Nephron (organoid): Measurements from ENCODE around the gene HAT1.

Experiments used
- H3K27ac Mint-ChIP-seq, 3 experiments: 2 replicates each; pipeline ENCODE4 v1.8.0; 2020; ENCODE audit warnings: mixed read lengths in 3 of 3, mild to moderate bottlenecking in 2 of 3, moderate library complexity in 1 of 3
- H3K27me3 Mint-ChIP-seq: 2 replicates; pipeline ENCODE4 v1.8.0; 2021; ENCODE audit warnings: low read depth, mild to moderate bottlenecking, moderate library complexity, mixed read lengths
- H3K36me3 Mint-ChIP-seq: 2 replicates; pipeline ENCODE4 v1.8.0; 2020; ENCODE audit warnings: low read depth, mixed read lengths
- H3K4me1 Mint-ChIP-seq: 2 replicates; pipeline ENCODE4 v1.8.0; 2020; ENCODE audit warnings: mixed read lengths
- H3K4me3 Mint-ChIP-seq, 3 experiments: 2 replicates each; pipeline ENCODE4 v1.8.0; 2020; ENCODE audit warnings: mild to moderate bottlenecking in 3 of 3, mixed read lengths in 3 of 3, moderate library complexity in 2 of 3
- H3K9me3 Mint-ChIP-seq: 2 replicates; pipeline ENCODE4 v1.8.0; 2020; ENCODE audit warnings: mixed read lengths
- TF ChIP-seq, protein P1 (sequence below), 3 experiments: fragments of 200-600 bp; sonication (generic); IDR thresholded peaks; one replicate each; pipeline ENCODE4 v1.5.0; 2021; ENCODE audit warnings: antibody characterized with exemption in 3 of 3; ENCODE audit not compliant: unreplicated experiment in 3 of 3

HAT1 gene

DNA sequence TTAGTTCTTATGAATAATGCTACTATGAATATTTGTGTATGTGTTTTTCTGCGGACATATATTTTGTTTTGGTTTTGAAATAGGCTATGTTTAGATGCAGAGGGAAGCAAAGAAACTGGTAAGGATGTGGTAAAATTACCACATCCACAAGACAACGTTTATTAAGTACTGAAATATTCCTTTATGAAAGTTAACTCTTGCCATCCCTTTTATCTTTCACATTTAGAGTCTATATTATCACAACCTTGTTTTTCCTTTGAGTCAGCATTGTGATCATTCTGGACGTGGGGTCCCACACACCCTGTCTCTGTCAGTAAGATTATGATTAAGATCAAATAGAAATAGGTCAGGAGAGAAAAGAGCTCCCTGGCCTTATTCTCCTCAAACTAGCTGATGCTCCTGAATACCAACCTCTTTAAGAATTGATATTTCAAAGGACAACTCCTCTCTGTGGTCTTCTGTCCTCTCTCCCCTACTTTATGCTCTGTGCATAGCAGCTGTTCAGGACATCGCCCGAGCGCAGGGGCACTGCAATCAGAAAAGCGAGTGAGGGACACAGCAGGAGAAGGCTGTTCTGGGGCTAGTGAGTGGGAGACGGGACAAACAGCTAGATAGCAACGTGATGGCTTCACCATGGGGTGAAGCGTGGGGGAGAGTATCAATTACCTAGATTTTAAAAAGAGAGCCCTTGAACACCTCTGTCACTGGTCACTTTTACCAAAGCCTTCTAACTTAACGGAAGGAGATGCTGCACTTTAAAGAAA lies 89.7 kb downstream of the HAT1 start:
- Mint-ChIP-seq H3K36me3 (peaks cover 10% of the 10 kb centered on the region), H3K27me3 (no peaks in the 10 kb centered on the region)
- TF ChIP-seq, protein P1, sequence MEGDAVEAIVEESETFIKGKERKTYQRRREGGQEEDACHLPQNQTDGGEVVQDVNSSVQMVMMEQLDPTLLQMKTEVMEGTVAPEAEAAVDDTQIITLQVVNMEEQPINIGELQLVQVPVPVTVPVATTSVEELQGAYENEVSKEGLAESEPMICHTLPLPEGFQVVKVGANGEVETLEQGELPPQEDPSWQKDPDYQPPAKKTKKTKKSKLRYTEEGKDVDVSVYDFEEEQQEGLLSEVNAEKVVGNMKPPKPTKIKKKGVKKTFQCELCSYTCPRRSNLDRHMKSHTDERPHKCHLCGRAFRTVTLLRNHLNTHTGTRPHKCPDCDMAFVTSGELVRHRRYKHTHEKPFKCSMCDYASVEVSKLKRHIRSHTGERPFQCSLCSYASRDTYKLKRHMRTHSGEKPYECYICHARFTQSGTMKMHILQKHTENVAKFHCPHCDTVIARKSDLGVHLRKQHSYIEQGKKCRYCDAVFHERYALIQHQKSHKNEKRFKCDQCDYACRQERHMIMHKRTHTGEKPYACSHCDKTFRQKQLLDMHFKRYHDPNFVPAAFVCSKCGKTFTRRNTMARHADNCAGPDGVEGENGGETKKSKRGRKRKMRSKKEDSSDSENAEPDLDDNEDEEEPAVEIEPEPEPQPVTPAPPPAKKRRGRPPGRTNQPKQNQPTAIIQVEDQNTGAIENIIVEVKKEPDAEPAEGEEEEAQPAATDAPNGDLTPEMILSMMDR (IDR thresholded peaks at IDR 0.05; ENCODE audit: unreplicated experiment in 3 of 3): no peak

GRCh38 chr2:172012677-172013391 lies 90.6 kb downstream of the HAT1 start:
- TF ChIP-seq, protein P1 (IDR thresholded peaks at IDR 0.05; ENCODE audit: unreplicated experiment in 3 of 3): no peak
- H3K9me3 Mint-ChIP-seq: no peaks in the 10 kb centered on the region
- peaks cover 5% of the 10 kb centered on the region for H3K36me3 Mint-ChIP-seq
- no peak overlapping the region for H3K4me3 Mint-ChIP-seq
- H3K27me3 Mint-ChIP-seq: no peaks in the 10 kb centered on the region
- H3K4me1 Mint-ChIP-seq: peaks cover 5% of the 10 kb centered on the region
- peak overlapping the region in 1 of 3 experiments; percentile 4 for H3K27ac Mint-ChIP-seq

More for the DNA sequence above, 89.7 kb downstream of the HAT1 start:
- Mint-ChIP-seq H3K4me1 (peaks cover 5% of the 10 kb centered on the region), H3K9me3 (no peaks in the 10 kb centered on the region), H3K4me3 (no peak overlapping the region), H3K27ac (no peak overlapping the region)

DNA sequence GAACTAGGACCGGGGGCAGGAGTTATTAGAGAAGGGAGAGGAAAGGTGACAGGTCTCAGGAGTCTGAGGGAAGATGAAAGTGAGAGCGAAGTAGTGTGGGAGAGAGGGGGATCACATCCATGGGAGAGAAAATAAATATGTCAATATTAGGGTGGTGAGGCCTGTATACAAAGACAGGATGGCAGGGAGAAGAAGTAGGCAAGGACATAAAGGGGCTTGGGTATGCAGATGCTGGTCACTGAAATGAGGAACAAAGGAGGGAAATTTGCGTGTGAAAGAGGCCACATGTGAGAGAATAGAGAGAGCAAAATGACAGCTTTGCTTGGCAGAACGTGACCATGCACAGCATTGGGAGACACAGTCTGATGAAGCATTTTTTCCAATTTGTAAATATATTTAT lies 91.1 kb downstream of the HAT1 start:
- Mint-ChIP-seq H3K27me3 (no peaks in the 10 kb centered on the region), H3K4me1 (peaks cover 5% of the 10 kb centered on the region)
- TF ChIP-seq, protein P1 (IDR thresholded peaks at IDR 0.05; ENCODE audit: unreplicated experiment in 3 of 3): no peak

DNA sequence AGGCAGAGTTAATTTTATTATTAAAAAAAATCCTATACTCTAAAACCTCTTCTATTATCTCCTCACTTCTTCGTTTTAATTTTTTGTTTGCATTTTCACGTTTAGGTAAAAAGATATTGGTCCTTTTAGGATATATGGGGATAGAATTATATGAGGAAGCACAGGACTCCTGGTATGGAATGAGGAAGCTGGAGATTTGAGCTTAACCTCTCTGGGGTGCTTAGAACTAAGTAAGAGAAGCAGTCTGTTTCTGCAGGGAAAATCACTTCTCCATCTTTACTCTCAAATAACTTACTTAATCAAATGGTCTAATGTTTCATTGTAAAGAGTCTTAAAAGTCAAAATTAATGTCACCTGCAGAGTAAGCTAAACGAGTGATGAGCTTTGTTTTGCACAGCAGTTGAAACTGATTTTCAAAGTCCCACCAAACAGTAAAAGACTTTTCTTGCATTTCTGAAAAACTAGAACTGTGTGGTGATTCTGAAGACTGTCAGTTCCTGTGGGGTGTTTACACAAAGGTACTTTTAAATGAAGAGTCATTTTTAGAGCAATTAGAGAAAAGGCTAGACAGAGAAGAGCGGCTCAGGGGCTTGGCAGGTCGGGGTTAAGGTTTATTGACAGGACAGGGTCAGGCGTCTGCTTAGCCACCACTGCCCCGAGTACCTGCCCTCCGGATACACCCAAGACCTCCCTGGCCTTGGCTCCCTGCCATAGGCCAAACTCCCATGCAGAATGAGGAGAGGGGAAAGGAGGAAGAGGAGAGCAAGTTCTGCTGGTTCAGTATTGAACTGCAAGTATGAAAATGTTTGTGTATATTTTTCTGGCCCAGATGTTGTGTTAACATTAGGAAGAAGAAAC lies 99.0 kb downstream of the HAT1 start:
- Mint-ChIP-seq H3K4me1 (peaks cover 15% of the 10 kb centered on the region), H3K27ac (peak overlapping the region; percentile 5 to 87 (median 75)), H3K27me3 (no peaks in the 10 kb centered on the region), H3K36me3 (no peaks in the 10 kb centered on the region), H3K4me3 (peak overlapping the region in 2 of 3 experiments; percentile 21 to 62), H3K9me3 (no peaks in the 10 kb centered on the region)
- TF ChIP-seq, protein P1 (IDR thresholded peaks at IDR 0.05; ENCODE audit: unreplicated experiment in 3 of 3): no peak

More for the DNA sequence above, 91.1 kb downstream of the HAT1 start:
- Mint-ChIP-seq H3K9me3 (no peaks in the 10 kb centered on the region), H3K4me3 (no peak overlapping the region), H3K27ac (peak overlapping the region in 1 of 3 experiments; percentile 4), H3K36me3 (peaks cover 5% of the 10 kb centered on the region)

DNA sequence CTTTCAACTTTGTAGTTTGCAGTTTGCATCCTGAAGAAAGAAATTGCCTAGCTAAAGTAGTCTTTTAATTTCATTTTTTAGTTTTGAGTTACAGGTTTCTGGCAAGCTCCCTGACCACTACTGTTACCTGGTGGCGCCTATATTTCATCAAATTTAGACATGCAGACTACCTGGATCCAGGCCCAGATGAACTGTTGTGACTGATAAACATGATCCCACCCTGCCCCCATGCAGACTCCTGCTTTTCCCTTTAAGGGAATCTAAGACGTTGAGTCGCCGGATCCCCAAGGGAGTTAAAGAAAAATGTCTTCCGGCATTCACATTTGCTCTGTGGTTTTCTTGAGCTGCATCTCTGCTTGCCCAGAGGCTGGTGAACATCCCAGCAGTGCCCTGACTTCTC lies 99.7 kb downstream of the HAT1 start:
- H3K27ac Mint-ChIP-seq: peak overlapping the region; percentile 5 to 87 (median 75)
- H3K4me1 Mint-ChIP-seq: peaks cover 15% of the 10 kb centered on the region
- H3K4me3 Mint-ChIP-seq: peak overlapping the region in 2 of 3 experiments; percentile 11 to 17
- TF ChIP-seq, protein P1 (IDR thresholded peaks at IDR 0.05; ENCODE audit: unreplicated experiment in 3 of 3): no peak
- H3K9me3 Mint-ChIP-seq: no peaks in the 10 kb centered on the region
- no peaks in the 10 kb centered on the region for H3K36me3 Mint-ChIP-seq
- H3K27me3 Mint-ChIP-seq: no peaks in the 10 kb centered on the region
